HL-60 (cell line): ENCODE measurements around the gene IL17RD.

ENCODE experiments used
- DNase-seq, 2 experiments: peaks; one replicate each; pipeline ENCODE4 v3.0.0-alpha.2; 2010 to 2020; ENCODE audit warnings: low read depth in 1 of 2, low spot score in 1 of 2
- H3K27ac ChIP-seq: fragments of 250-450 bp; sonication (Bioruptor Pico); replicated peaks from 2 replicates; pipeline ENCODE4 v1.5.1; 2020; ENCODE audit warnings: mild to moderate bottlenecking, moderate library complexity
- H3K27me3 ChIP-seq: fragments of 250-450 bp; sonication (Bioruptor Pico); 2 replicates; pipeline ENCODE4 v1.5.1; 2021; ENCODE audit warnings: mild to moderate bottlenecking, moderate library complexity; ENCODE audit not compliant: insufficient read depth, poor library complexity, severe bottlenecking
- H3K4me3 ChIP-seq: replicated peaks from 2 replicates; pipeline ENCODE4 v1.5.1; 2011; ENCODE audit warnings: mild to moderate bottlenecking, control low read depth, low read length; ENCODE audit not compliant: insufficient read depth
- CTCF ChIP-seq: IDR thresholded peaks from one replicate; pipeline ENCODE4 v1.5.1; 2011; ENCODE audit warnings: low read length, control low read depth, inconsistent platforms; ENCODE audit not compliant: insufficient read depth
- GABPA ChIP-seq: IDR thresholded peaks from 2 replicates; pipeline ENCODE4 v1.6.1; 2012; ENCODE audit warnings: low read depth
- POLR2AphosphoS5 ChIP-seq: IDR thresholded peaks from 2 replicates; pipeline ENCODE4 v1.6.1; 2012; ENCODE audit warnings: low read depth
- REST ChIP-seq: IDR thresholded peaks from 2 replicates; pipeline ENCODE4 v1.6.1; 2012; ENCODE audit warnings: low read depth; ENCODE audit not compliant: insufficient replicate concordance
- SPI1 ChIP-seq: IDR thresholded peaks from 2 replicates; pipeline ENCODE4 v1.6.1; 2012; ENCODE audit warnings: low read depth, mild to moderate bottlenecking, borderline replicate concordance
- long read RNA-seq: library from polyadenylated mRNA; unstranded; transcript quantifications from one replicate; pipeline ENCODE4 v2.0.0, GENCODE V29; 2020

The IL17RD gene
- long read RNA-seq: 0 reads

DNA sequence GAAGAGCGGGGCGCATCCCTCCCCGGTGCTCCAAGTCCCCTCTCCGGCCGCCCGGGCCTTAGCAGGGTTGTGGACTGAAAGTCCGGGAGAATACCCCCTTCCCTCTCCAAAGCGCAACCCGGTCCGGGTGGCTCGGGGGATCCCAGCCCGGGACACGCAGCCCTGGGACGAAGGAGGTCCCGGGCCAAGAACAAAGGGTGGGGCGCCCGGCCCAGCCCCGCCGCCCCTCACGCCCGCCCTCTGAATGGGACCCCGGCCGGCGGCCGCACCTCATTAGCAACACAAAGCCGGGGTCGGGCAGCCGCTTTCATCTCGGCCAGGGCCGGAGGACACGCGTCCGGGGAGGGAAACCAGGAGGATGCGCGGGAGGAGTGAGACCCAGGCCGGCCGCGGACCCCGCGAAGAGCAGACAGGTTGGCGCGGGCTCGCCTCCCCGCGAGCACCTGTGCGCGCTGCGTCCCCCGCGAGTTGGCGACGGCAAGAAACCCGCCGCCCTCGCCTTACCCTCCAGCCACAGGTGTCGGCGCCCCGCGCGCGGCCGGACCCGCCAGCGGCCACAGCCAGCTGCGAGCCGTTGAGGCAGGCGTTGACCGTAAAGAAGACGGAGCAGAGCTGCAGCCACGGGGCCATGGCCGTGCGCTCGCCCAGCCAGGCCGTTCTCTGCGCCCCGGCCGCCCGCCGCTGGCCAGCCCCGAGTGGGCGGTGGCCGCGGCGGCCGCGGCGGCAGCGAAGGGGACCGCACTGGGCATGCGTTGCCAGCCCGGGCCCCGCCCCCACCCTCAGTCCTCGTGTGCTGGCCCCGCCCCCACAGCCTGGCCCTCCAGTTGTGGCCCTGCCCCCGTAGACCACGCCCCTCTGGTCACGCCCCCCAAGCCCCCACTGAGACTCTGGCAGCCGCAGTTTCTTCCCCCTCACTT is at the start of gene IL17RD:
TSS of gene IL17RD (minus strand) at position 697 of the 917 bp plus-strand sequence. CDS start at position 630, 67 bp downstream.
- TF ChIP-seq GABPA (no peak), REST (no peak), POLR2AphosphoS5 (no peak), SPI1 (no peak), CTCF (no peak)
- Histone ChIP-seq H3K4me3 (peak within 1 kb of the TSS; percentile 57), H3K27me3 (peaks cover 36% of the 10 kb centered on the region), H3K27ac (no peak within 1 kb of the TSS)
- DNase-seq: peak in 1 of 2 experiments; percentile 17

DNA sequence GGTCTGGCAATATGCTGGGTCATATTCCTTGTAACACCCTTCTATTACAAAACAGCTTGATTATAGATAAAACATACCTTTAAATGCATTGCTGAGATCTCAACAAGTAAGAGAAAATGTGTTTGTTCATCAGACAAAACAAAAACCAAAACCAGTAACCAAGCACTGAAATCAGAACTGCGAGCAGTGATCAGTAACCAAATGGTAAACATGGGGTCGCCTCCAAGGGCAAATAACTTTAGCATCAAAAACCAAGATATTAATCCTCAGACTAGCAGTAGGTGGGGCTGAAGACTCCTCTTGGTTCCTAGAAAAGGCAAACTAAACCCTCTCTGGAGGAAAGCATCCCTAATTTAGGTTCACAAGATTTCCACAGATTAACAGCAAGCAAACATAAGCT is 41.3 kb upstream of the IL17RD start:
- Histone ChIP-seq H3K27ac (no peak overlapping the region), H3K4me3 (no peak overlapping the region), H3K27me3 (no peaks in the 10 kb centered on the region)
- TF ChIP-seq REST (no peak), POLR2AphosphoS5 (no peak), GABPA (no peak), CTCF (no peak), SPI1 (no peak)
- DNase-seq: no peak

GRCh38 chr3:57199895-57200297 is 34.7 kb upstream of the IL17RD start, which contains the start of gene HESX1:
TSS of gene HESX1 (minus strand) at chr3:57199978. CDS start at chr3:57199918, 60 bp downstream.
- no peak for DNase-seq
- Histone ChIP-seq H3K4me3 (no peak within 1 kb of the TSS), H3K27me3 (no peaks in the 10 kb centered on the region), H3K27ac (no peak within 1 kb of the TSS)
- TF ChIP-seq GABPA (no peak), REST (no peak), SPI1 (no peak), CTCF (no peak), POLR2AphosphoS5 (no peak)
